C4-2B (cell line): ENCODE measurements around the gene F2.

ENCODE experiments used
- ZFX ChIP-seq: fragments of 450-650 bp; IDR thresholded peaks from 2 replicates; pipeline ENCODE4 v1.6.1; 2017
- TF ChIP-seq, protein P1 (sequence below): fragments of 450-650 bp; conservative IDR thresholded peaks from 2 replicates; pipeline ENCODE4 v1.5.1; 2017; ENCODE audit warnings: mild to moderate bottlenecking

DNA sequence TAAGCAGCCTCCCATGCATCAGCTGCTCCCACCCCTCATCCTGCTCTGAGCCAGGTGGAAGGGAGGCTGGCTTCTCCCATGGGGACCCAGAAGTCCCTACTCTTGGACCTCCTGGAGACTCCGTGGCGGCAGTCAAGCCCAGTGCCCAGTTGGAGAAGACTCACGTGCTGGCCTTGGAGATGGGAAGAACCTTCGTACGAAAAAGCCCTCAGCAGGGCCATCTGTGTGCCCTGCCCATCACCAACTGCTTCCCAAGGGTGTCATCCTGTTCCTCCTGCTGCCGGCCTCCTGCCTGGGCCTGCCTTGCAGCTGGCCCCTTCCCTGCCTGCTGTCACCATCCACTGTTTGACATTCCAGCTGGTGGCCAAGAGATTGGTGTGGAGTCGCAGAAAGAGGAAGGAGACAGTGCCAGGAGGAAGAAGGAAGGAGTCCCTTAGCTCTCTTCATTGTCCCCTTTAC lies 46.6 kb upstream of the F2 start:
- TF ChIP-seq, protein P1, sequence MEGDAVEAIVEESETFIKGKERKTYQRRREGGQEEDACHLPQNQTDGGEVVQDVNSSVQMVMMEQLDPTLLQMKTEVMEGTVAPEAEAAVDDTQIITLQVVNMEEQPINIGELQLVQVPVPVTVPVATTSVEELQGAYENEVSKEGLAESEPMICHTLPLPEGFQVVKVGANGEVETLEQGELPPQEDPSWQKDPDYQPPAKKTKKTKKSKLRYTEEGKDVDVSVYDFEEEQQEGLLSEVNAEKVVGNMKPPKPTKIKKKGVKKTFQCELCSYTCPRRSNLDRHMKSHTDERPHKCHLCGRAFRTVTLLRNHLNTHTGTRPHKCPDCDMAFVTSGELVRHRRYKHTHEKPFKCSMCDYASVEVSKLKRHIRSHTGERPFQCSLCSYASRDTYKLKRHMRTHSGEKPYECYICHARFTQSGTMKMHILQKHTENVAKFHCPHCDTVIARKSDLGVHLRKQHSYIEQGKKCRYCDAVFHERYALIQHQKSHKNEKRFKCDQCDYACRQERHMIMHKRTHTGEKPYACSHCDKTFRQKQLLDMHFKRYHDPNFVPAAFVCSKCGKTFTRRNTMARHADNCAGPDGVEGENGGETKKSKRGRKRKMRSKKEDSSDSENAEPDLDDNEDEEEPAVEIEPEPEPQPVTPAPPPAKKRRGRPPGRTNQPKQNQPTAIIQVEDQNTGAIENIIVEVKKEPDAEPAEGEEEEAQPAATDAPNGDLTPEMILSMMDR = no peak
- no peak for TF ChIP-seq ZFX
